BJ (cell line): ENCODE data around the gene CMC1. TPM values are rescaled to one million over a fixed set of nuclear protein-coding genes. Genes with fewer than 3 reads are reported as not detected.
"Not testable (repeated sequence)": the region's sequence is repeated elsewhere in the genome, so short reads cannot be mapped to it uniquely, and the experiment has no call there.

Source experiments
- CTCF ChIA-PET: fragments of 350-600 bp; formaldehyde crosslinking; extraction: SDS; loops from one replicate; lab custom pipeline; 2021; ENCODE audit warnings: antibody characterized with exemption, inconsistent platforms; lab: Yijun Ruan, JAX
- POLR2A ChIA-PET: fragments of 300-600 bp; sonication (Branson Sonifier 250); formaldehyde crosslinking; extraction: SDS; loops from one replicate; lab custom pipeline; 2021; ENCODE audit warnings: antibody characterized with exemption; lab: Charles Lee
- DNase-seq: peaks from one replicate; pipeline ENCODE4 v3.0.0-alpha.2; 2011; ENCODE audit warnings: low read depth
- H3K27me3 ChIP-seq: 2 replicates; pipeline ENCODE4 v1.6.0; 2011; ENCODE audit warnings: low read length; ENCODE audit not compliant: control insufficient read depth, insufficient read depth
- H3K36me3 ChIP-seq: 2 replicates; pipeline ENCODE4 v1.5.1; 2011; ENCODE audit warnings: low read length; ENCODE audit not compliant: control insufficient read depth, insufficient read depth
- H3K4me3 ChIP-seq: 2 replicates; pipeline ENCODE4 v1.5.1; 2011; ENCODE audit warnings: low read depth, mild to moderate bottlenecking, control low read depth, low read length
- polyA minus RNA-seq: library from RNA; depleted of rRNA, polyadenylated mRNA; stranded (reverse); fragments of >200 nt; gene quantifications from 2 replicates; pipeline ENCODE4 v1.2.3, GENCODE V29; 2011; rRNA and poly(A)+ RNA removed
- polyA plus RNA-seq: library from polyadenylated mRNA; depleted of rRNA; stranded (reverse); fragments of >200 nt; gene quantifications from 2 replicates; pipeline ENCODE4 v1.2.3, GENCODE V29; 2011; rRNA removed
- TF ChIP-seq, protein P1 (sequence below): IDR thresholded peaks from 2 replicates; pipeline ENCODE4 v1.5.1; 2011; ENCODE audit warnings: low read depth, mild to moderate bottlenecking, control low read depth, inconsistent platforms, low read length, moderate library complexity; ENCODE audit not compliant: insufficient read depth

Gene CMC1
- polyA plus RNA-seq (8.8 and 16.2 TPM in 2 replicates), polyA minus RNA-seq (2.0 and 2.5 TPM in 2 replicates)

- TF ChIP-seq, protein P1, sequence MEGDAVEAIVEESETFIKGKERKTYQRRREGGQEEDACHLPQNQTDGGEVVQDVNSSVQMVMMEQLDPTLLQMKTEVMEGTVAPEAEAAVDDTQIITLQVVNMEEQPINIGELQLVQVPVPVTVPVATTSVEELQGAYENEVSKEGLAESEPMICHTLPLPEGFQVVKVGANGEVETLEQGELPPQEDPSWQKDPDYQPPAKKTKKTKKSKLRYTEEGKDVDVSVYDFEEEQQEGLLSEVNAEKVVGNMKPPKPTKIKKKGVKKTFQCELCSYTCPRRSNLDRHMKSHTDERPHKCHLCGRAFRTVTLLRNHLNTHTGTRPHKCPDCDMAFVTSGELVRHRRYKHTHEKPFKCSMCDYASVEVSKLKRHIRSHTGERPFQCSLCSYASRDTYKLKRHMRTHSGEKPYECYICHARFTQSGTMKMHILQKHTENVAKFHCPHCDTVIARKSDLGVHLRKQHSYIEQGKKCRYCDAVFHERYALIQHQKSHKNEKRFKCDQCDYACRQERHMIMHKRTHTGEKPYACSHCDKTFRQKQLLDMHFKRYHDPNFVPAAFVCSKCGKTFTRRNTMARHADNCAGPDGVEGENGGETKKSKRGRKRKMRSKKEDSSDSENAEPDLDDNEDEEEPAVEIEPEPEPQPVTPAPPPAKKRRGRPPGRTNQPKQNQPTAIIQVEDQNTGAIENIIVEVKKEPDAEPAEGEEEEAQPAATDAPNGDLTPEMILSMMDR, result no peak
- POLR2A ChIA-PET, result no interaction called here
- CTCF ChIA-PET, result no interaction called here
- H3K36me3 ChIP-seq, result no peaks in the 10 kb centered on the region; the same call in 1 of the 2 replicates
- peak; percentile 92 for DNase-seq
- peak within 1 kb of the TSS; percentile 98 for H3K4me3 ChIP-seq
- H3K27me3 ChIP-seq, result no peaks in the 10 kb centered on the region
These were observed at the start of gene CMC1 for GRCh38 chr3:28241221-28242160. Gene CMC1 (plus strand): TSS chr3:28241619. CDS start chr3:28241794, 175 bp downstream.

GRCh38 chr3:28198161-28198560 lies 43.3 kb upstream of the CMC1 start:
- Histone ChIP-seq H3K27me3 (no peaks in the 10 kb centered on the region), H3K36me3 (no peaks in the 10 kb centered on the region), H3K4me3 (no peak overlapping the region)
- TF ChIP-seq, protein P1, result no peak
- no peak for DNase-seq
- CTCF ChIA-PET, result no interaction called here
- POLR2A ChIA-PET, result no interaction called here

DNA sequence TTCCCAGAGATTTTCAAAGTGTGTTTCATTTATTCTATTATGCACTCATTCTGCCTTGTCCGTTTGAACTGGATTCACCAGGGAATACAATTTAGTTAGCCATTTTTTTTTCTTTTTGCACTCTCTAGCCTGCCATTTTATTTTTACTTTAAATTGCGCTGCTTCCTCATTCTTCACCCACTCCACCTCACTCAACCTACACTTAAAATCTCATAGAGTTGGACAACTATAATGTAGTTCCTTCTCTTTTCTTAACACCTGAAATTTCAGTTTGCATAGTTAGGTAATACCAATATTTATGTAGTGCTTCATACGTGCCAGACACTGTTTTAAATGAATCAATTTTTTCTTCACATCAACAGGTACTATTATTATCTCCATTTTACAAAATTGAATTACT lies 42.4 kb upstream of the CMC1 start:
- ChIA-PET POLR2A (no interaction called here), CTCF (no interaction called here)
- Histone ChIP-seq H3K36me3 (no peaks in the 10 kb centered on the region), H3K27me3 (no peaks in the 10 kb centered on the region), H3K4me3 (no peak overlapping the region)
- TF ChIP-seq, protein P1, result no peak
- no peak for DNase-seq

DNA sequence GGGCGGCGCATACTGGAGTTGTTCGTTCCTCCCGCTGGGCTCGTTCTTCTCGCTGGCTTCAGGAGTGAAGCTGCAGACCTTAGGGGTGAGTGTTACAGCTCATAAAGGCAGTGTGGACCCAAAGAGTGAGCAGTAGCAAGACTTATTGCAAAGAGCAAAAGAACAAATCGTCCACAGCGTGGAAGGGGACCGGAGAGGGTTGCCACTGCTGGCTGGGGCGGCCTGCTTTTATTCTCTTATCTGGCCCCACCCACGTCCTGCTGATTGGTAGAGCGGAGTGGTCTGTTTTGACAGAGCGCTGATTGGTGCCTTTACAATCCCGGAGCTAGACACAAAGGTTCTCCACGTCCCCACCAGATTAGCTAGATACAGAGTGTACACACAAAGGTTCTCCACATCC lies 41.8 kb upstream of the CMC1 start:
- H3K27me3 ChIP-seq, POLR2A ChIA-PET, DNase-seq, H3K4me3 ChIP-seq, H3K36me3 ChIP-seq, CTCF ChIA-PET: not testable (repeated sequence)

DNA sequence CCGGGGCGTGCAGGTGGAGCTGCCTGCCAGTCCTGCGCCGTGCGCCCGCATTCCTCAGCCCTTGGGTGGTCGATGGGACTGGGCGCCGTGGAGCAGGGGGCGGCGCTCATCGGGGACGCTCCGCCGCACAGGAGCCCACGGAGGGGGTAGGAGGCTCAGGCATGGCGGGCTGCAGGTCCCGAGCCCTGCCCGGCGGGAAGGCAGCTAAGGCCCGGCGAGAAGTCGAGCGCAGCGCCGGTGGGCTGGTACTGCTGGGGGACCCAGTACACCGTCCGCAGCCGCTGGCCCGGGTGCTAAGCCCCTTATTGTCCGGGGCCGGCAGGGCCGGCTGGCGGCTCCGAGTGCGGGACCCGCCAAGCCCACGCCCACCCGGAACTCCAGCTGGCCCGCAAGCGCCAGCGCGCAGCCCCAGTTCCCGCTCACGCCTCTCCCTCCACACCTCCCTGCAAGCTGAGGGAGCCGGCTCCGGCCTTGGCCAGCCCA lies 41.0 kb upstream of the CMC1 start:
- POLR2A ChIA-PET, CTCF ChIA-PET: not testable (repeated sequence)

GRCh38 chr3:28206479-28206878 lies 34.9 kb upstream of the CMC1 start:
- no peak for DNase-seq

More for the DNA sequence above, 41.0 kb upstream of the CMC1 start:
- H3K4me3 ChIP-seq, H3K27me3 ChIP-seq, DNase-seq, H3K36me3 ChIP-seq: not testable (repeated sequence)

More at GRCh38 chr3:28206479-28206878, 34.9 kb upstream of the CMC1 start:
- Histone ChIP-seq H3K4me3 (no peak overlapping the region), H3K36me3 (no peaks in the 10 kb centered on the region), H3K27me3 (no peaks in the 10 kb centered on the region)
- POLR2A ChIA-PET, result no interaction called here
- CTCF ChIA-PET, result no interaction called here
- TF ChIP-seq, protein P1, result no peak
